ENCODE data around the gene ZNF518B.

ZNF518B gene

GRCh38 chr4:10457255-10457801, at the start of gene ZNF518B:
ZNF518B (minus strand) TSS chr4:10457426; CDS start chr4:10446328, 11,098 bp downstream.
- DNase-seq = peak; percentile 72

DNA sequence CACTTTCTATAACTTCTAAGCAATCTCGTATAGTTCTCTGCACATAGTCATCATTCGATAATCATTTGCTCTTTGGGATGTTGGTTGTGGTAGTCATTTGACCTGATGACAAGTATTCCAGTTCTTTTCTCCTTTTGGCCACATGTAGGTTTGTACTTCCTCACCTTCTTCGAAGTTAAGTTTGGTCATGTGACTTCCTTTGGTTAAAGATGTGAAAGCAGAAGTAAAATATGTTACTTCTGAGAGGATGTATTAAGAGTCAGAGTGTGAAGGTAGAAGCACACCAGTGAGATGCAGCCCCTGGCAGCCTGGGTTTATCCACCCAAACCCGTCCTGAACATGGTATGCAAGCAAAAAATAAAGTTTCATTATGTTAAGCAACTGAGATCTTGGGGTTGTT, 48.9 kb upstream of the ZNF518B start:
- DNase-seq = no peak

DNA sequence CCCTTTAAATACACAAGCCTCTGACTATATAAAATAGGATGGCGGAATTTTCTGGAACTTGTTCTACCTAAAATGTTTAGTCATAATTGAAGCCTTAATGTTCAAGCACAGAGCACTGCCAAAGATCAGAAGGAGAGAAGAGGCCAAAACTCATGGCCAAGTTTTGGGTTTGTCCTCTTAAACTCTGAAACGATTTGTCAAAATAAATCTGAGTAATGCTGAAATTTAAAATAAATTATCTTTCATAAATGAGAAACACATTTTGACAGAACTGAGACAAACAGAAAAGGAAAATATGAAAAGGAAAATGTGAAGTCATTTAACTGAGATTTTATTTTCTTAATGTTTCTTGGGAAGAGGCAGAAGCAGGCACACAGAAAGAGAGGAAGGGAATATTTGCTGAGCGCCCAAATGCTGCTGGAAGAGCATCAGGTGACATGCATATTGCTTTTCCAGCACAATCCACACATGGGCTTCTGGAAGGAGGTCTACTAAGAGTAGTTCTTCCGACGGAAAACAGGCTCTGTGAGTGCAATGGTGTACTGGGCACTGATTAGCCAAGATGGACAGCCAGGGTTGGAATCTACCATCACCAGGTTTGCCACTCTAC, 47.4 kb upstream of the ZNF518B start:
- no peak for DNase-seq

- DNase-seq = no peak
Observed at GRCh38 chr4:10502717-10503116, 45.5 kb upstream of the ZNF518B start.

- DNase-seq = no peak
Observed at GRCh38 chr4:10500776-10501175, 43.5 kb upstream of the ZNF518B start.

GRCh38 chr4:10496200-10496599, 39.0 kb upstream of the ZNF518B start:
- DNase-seq = no peak

- no peak for DNase-seq
Observed at GRCh38 chr4:10495651-10496050, 38.4 kb upstream of the ZNF518B start.

DNA sequence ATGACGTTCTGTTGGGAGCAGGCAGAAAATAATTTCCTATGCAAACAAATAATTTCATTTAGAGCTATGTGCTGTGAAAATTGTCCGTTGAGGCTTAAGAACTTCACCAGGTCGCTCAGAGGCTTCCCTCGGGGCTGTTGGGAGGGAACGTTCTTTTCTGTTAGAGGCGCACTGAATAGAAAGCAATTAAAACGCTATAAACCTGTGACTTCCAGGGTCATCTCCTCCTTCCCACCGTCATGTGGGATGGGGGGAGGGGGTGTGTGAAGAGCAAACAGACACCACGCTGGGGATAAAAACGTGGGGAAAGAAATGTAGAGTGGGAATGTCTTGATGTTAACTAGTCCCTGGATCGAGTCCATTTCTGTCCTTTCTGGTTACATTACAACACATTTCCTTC, 35.2 kb upstream of the ZNF518B start:
- no peak for DNase-seq

- DNase-seq = no peak
Observed at GRCh38 chr4:10491401-10491800, 34.2 kb upstream of the ZNF518B start.

DNA sequence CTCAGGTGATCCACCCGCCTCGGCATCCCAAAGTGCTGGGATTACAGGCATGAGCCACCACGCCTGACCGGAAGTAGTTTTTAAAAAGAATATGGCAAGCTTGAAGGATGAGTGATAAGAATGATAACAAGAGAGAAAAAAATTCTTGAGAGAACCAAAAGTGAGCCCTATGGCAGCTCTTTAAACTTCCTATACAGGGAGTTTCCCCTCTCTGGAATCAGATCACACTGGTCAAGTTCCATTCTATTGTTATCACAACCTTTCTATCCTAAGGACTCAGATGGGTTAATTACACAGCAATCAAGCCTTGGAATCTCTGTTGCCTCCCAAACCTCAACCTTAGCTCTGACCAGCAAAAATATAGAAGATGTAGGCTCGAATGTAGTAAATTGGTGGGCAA, 33.8 kb upstream of the ZNF518B start:
- DNase-seq = no peak

- DNase-seq = no peak
Observed at GRCh38 chr4:10482913-10483312, 25.7 kb upstream of the ZNF518B start.

DNA sequence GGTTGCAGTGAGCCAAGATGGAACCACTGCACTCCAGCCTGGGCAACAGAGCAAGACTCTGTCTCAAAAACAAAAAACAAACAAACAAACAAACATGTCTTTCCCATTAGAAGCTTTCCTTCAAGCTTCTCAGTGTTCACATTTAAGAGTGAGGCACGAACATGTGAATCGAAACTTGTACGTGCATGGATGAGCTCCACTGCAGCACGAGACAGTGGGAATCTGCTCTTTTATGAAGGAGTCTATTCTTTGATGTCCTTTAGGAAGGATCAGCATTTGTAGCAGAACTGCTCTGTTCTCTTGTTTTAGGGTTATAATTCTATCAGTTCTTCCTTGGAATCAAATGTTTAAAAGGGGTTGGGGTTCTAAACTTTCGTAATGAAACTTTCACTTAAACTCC, 23.4 kb upstream of the ZNF518B start:
- DNase-seq = no peak

DNA sequence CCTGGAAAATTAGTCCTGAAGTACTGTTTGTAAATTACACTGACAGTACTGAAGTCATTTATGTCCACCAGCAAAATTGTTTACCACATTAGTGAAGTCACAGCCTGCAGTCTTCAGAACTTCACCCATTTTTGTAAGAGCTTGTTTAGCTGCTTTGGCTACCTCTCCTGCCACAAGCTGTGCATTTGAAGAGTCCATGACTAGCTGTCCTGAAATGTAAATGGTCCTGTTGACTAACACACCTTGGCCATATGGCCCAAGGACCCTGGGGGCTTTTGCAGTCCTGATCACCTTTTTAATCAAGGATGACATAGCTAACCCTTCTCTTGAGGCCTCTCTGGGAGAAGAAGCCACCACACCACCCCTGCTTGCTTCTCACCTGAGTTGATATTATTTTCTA, 21.4 kb upstream of the ZNF518B start:
- DNase-seq = no peak

- no peak for DNase-seq
Observed at GRCh38 chr4:10470505-10470904, 13.3 kb upstream of the ZNF518B start.

DNA sequence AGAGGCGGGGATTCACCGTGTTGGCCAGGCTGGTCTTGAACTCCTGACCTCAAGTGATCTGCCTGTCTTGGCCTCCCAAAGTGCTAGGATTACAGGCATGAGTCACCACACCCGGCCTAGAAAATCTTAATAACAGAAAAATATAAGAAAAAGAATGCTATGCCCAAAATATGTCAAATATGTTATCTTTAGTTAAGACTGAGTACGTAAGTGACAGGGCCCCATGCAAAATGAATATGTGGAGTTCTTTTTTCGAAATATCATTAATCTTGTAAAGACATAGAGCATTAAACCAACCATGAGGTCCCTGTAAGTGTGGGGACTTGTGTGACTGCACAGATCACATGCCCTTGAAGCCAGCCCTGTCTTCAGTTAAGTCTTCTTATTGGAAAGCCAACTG, 8.9 kb upstream of the ZNF518B start:
- no peak for DNase-seq

DNA sequence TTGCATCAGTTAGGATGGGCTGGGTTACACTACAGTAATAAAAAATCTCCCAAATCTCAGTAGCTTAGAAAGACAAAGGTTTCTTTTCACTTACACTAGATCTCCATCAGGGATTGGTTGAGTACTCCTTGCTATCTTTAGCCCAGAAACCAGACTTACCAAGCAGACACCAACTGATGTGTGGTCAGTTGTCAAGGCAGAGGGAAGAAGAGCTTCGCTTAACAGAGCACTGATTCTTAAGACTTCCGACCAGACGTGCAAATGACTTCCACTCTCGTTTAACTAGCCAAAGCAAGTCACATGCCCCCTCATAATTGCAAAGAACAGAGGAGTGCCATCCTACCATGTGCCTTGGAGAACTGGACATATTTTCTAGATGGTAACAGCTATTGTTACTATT, 5.7 kb upstream of the ZNF518B start:
- DNase-seq = no peak

GRCh38 chr4:10461850-10462400, 4.7 kb upstream of the ZNF518B start:
- DNase-seq = no peak

DNA sequence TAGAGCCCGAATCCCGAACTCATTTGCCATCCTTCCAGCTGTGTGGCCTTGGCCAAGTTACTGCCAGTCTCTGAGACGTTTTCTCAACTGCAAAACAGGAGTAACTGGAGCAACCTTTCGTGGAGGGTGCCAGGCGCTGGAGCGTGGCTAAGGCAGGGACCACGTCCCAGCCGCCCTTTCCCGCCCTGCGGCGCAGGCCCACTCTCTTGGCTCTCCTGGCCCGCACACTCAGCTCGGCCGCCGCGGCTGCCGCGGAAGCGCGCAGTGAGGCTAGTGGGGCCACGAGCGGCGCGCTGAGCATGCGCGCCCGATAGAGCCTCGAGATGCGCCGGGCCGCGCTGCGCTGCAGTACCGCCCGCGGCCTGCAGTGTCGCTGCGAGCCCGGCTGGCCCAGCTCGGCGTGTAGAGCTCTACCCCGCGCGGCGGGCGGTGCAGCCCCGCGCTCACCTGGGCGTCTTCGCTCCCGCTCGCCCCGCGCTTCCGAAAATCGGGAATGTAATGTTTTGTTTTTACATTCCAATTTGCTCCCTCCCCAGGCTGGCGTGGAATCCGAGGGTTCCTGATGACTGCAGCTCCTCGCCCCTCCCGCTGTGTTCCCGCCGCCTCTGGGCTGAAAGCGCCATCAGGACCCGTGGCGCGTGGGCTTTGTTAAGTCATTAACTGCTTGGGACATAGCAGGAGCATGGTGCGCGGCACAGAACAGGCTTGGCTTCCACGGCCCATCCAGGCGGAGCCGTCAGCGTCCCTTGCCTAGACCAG, 4.0 kb upstream of the ZNF518B start:
- DNase-seq = peak; percentile 69

GRCh38 chr4:10460313-10461047, 3.3 kb upstream of the ZNF518B start:
- DNase-seq = no peak

DNA sequence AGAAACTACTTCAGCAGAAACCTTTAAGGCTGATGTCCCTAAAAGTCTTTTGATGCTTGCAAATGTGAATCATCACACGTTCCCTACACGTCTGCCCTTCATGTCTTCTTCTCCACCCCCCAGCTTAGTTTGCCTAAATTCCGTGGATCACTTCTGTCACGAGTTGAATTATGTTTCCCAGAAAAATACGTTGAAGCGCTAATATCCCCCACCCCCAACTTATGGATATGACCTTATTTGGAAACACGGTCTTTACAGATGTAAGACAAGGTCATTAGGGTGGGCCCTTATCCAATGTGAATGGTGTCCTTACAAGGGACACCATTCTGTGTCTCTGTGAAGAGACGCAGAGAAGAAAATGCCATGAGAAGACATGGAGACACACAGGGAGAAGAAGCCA, 2.1 kb upstream of the ZNF518B start:
- DNase-seq = no peak

GRCh38 chr4:10458177-10458576, 951 bp upstream of the ZNF518B start:
- no peak for DNase-seq

- peak; percentile 49 for DNase-seq
Observed at GRCh38 chr4:10456595-10457254, 501 bp downstream of the ZNF518B start.

DNA sequence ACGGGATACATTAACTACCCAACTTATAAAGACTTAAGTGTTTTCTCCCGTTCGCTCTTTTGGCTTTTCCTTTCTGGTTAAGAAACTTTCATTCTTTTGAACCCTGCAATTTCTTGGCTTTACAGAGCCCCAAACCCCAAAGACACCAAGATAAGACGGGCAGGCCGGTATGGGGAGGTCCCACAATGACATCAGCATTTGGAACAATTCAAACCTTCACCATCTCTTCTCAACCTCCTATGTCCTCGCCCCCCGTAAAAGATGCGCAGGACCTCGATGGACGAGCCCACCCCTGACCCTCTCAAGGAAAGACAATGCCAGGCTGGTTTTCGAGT, 999 bp downstream of the ZNF518B start:
- DNase-seq = no peak

Data from activated CD4-positive, alpha-beta T cell treated with anti-CD3 and anti-CD28 coated beads, Interleukin-2, amount 50 U/mL, for 1 hour (primary cell).